Astrocyte (in vitro differentiated cells and primary cell): ENCODE measurements around the gene EXOC6B. TPM values are rescaled to one million over a fixed set of nuclear protein-coding genes. Genes with fewer than 3 reads are reported as not detected.

ENCODE experiments used
- DNase-seq: peaks from one replicate; pipeline ENCODE4 v3.0.0-alpha.2; 2010; ENCODE audit warnings: low read depth
- FAIRE-seq: peaks from 2 replicates; lab custom pipeline; 2011; peaks lifted over from hg19 to GRCh38; lab: Jason Lieb, UNC
- H2AFZ ChIP-seq: 2 replicates; pipeline ENCODE4 v1.6.0; 2012; ENCODE audit warnings: low read depth, low read length, inconsistent platforms
- H3K27ac ChIP-seq: 2 replicates; pipeline ENCODE4 v1.5.1; 2011; ENCODE audit warnings: low read depth, low read length, inconsistent platforms
- H3K27me3 ChIP-seq: 2 replicates; pipeline ENCODE4 v1.6.0; 2011; ENCODE audit warnings: low read length, inconsistent platforms; ENCODE audit not compliant: insufficient read depth
- H3K36me3 ChIP-seq: 2 replicates; pipeline ENCODE4 v1.5.1; 2011; ENCODE audit warnings: low read length, inconsistent platforms; ENCODE audit not compliant: insufficient read depth
- H3K4me1 ChIP-seq: 2 replicates; pipeline ENCODE4 v1.5.1; 2011; ENCODE audit warnings: low read length, inconsistent platforms; ENCODE audit not compliant: insufficient read depth
- H3K4me2 ChIP-seq: 2 replicates; pipeline ENCODE4 v1.6.0; 2012; ENCODE audit warnings: low read length, inconsistent platforms
- H3K4me3 ChIP-seq: 2 replicates; pipeline ENCODE4 v1.5.1; 2011; ENCODE audit warnings: low read depth, mild to moderate bottlenecking, low read length, inconsistent platforms; ENCODE audit not compliant: insufficient read depth
- H3K79me2 ChIP-seq: 2 replicates; pipeline ENCODE4 v1.6.0; 2012; ENCODE audit warnings: mild to moderate bottlenecking, low read length, inconsistent platforms; ENCODE audit not compliant: insufficient read depth
- H3K9ac ChIP-seq: 2 replicates; pipeline ENCODE4 v1.6.0; 2012; ENCODE audit warnings: mild to moderate bottlenecking, low read length, inconsistent platforms
- H3K9me3 ChIP-seq: 2 replicates; pipeline ENCODE4 v1.5.1; 2012; ENCODE audit warnings: low read depth, mild to moderate bottlenecking, low read length, inconsistent platforms; ENCODE audit not compliant: insufficient read depth
- H4K20me1 ChIP-seq: 2 replicates; pipeline ENCODE4 v1.6.0; 2012; ENCODE audit warnings: low read length, inconsistent platforms; ENCODE audit not compliant: insufficient read depth
- H3K27ac Mint-ChIP-seq: one replicate; pipeline ENCODE4 v1.8.0; 2021; ENCODE audit warnings: mild to moderate bottlenecking, mixed read lengths; ENCODE audit not compliant: unreplicated experiment
- H3K27me3 Mint-ChIP-seq: one replicate; pipeline ENCODE4 v1.8.0; 2021; ENCODE audit warnings: low read depth, mixed read lengths; ENCODE audit not compliant: unreplicated experiment
- H3K36me3 Mint-ChIP-seq: one replicate; pipeline ENCODE4 v1.8.0; 2021; ENCODE audit warnings: low read depth, mixed read lengths; ENCODE audit not compliant: unreplicated experiment
- H3K4me1 Mint-ChIP-seq: one replicate; pipeline ENCODE4 v1.8.0; 2021; ENCODE audit warnings: low read depth, mixed read lengths; ENCODE audit not compliant: unreplicated experiment
- H3K4me3 Mint-ChIP-seq: one replicate; pipeline ENCODE4 v1.8.0; 2021; ENCODE audit warnings: mild to moderate bottlenecking, moderate library complexity, mixed read lengths; ENCODE audit not compliant: unreplicated experiment
- H3K9me3 Mint-ChIP-seq: one replicate; pipeline ENCODE4 v1.8.0; 2021; ENCODE audit warnings: mild to moderate bottlenecking, mixed read lengths; ENCODE audit not compliant: unreplicated experiment
- CTCF ChIP-seq: IDR thresholded peaks from 2 replicates; pipeline ENCODE4 v1.5.1; 2011; ENCODE audit warnings: low read depth, mild to moderate bottlenecking, inconsistent platforms, low read length, moderate library complexity; ENCODE audit not compliant: insufficient read depth
- EZH2 ChIP-seq: IDR thresholded peaks from 2 replicates; pipeline ENCODE4 v1.6.1; 2012; ENCODE audit warnings: mild to moderate bottlenecking, low read length, inconsistent platforms; ENCODE audit not compliant: insufficient read depth
- total RNA-seq: library from RNA; stranded (reverse); gene quantifications from 2 replicates; pipeline ENCODE4 v1.2.1, GENCODE V29; 2021

EXOC6B gene
- total RNA-seq, 1 donor from 2014 or later, result 31.8 TPM

DNA sequence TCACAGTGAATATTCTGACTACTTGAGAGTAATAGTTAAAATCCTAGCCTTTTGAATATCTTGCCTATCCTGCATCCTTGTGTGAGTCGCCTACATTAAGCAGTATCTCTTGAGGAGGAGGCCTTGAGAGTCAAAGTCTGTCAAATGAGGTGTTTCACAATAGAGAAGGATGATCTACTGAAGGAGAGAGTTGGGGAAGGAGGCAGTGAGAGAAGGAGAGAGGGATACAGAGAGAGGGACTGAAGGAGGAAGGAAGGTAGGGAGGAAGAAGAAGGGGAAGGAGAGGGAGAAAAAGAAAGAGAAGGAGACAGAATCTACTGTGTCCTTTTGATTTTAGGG lies 554.6 kb downstream of the EXOC6B start:
- H3K27ac ChIP-seq, result no peak overlapping the region
- H3K9me3 ChIP-seq, result no peaks in the 10 kb centered on the region
- no peak overlapping the region for H3K4me3 Mint-ChIP-seq
- no peak overlapping the region for H2AFZ ChIP-seq
- no peaks in the 10 kb centered on the region for H3K9me3 Mint-ChIP-seq
- peaks cover 5% of the 10 kb centered on the region for H3K4me1 Mint-ChIP-seq
- DNase-seq, result no peak
- H3K4me2 ChIP-seq, result no peak overlapping the region
- FAIRE-seq, result no peak
- H3K36me3 Mint-ChIP-seq, result no peaks in the 10 kb centered on the region
- H3K27ac Mint-ChIP-seq, result no peak overlapping the region
- no peak overlapping the region for H3K4me3 ChIP-seq
- no peak overlapping the region for H3K9ac ChIP-seq
- H3K36me3 ChIP-seq, result no peaks in the 10 kb centered on the region
- no peaks in the 10 kb centered on the region for H3K27me3 ChIP-seq
- no peaks in the 10 kb centered on the region for H3K79me2 ChIP-seq
- peaks cover 1% of the 10 kb centered on the region for H3K4me1 ChIP-seq
- H4K20me1 ChIP-seq, result no peaks in the 10 kb centered on the region
- TF ChIP-seq EZH2 (no peak), CTCF (no peak)
- no peaks in the 10 kb centered on the region for H3K27me3 Mint-ChIP-seq

DNA sequence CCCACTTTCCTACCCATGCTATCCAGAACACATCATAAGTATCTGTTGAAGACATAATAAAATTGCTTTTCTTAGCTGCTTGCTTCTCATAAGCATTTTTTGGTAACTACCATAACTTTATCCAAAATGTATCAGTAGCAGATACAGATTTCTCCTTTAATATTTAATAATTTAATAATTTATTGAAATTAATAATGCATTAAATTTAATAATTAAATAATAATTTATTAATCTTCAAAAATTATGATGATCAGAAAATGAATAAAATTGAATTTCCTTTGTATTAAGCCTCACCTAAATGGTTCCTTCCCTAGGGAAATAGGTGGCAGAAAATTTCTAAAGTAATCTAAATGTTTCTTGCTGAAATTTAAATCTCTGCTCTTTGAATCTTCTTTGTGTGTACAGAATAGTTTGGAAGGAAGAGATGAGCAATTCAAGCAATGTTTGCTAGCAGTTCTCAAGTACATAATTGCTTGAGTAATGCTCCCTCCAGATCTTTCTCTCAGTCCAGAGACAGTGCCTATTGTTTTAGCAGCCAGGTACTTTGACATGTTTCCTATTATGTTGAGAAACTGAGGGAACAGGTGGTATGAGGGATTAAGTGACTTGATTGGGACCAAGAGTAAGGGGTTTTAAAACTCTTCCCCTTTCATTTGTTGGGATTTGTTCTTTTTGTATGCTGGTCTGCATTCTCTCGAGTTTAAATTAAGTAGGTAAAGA lies 555.1 kb downstream of the EXOC6B start:
- Histone ChIP-seq H3K4me1 (no peaks in the 10 kb centered on the region), H4K20me1 (no peaks in the 10 kb centered on the region), H3K9ac (no peak overlapping the region), H3K36me3 (no peaks in the 10 kb centered on the region), H3K9me3 (no peaks in the 10 kb centered on the region), H3K27ac (no peak overlapping the region), H2AFZ (no peak overlapping the region), H3K4me3 (no peak overlapping the region), H3K4me2 (no peak overlapping the region), H3K27me3 (no peaks in the 10 kb centered on the region), H3K79me2 (no peaks in the 10 kb centered on the region)
- TF ChIP-seq CTCF (no peak), EZH2 (no peak)
- no peak for FAIRE-seq
- H3K27ac Mint-ChIP-seq, result no peak overlapping the region
- no peaks in the 10 kb centered on the region for H3K27me3 Mint-ChIP-seq
- H3K4me1 Mint-ChIP-seq, result no peaks in the 10 kb centered on the region
- no peak overlapping the region for H3K4me3 Mint-ChIP-seq
- no peaks in the 10 kb centered on the region for H3K36me3 Mint-ChIP-seq
- H3K9me3 Mint-ChIP-seq, result no peaks in the 10 kb centered on the region
- no peak for DNase-seq

DNA sequence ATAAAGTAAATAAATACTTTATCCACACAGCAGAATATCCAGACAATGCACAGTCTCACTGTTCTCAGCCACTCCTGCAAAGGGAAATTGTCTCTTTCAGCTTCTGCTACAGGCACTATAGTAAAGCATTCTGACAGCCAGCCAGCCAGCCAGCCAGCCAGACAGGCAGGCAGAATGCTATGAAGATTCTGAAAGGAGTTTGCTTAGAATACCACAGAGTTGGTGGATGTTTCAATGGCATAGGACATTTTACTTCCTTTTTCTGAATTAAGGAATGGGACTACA lies 562.1 kb downstream of the EXOC6B start:
- H3K4me2 ChIP-seq, result no peak overlapping the region

More for the DNA sequence above, 562.1 kb downstream of the EXOC6B start:
- H4K20me1 ChIP-seq, result peaks cover 3% of the 10 kb centered on the region
- no peak overlapping the region for H3K4me3 ChIP-seq
- no peak overlapping the region for H3K27ac ChIP-seq
- H3K27me3 ChIP-seq, result no peaks in the 10 kb centered on the region
- H3K4me3 Mint-ChIP-seq, result no peak overlapping the region
- peaks cover 10% of the 10 kb centered on the region for H3K4me1 Mint-ChIP-seq
- no peaks in the 10 kb centered on the region for H3K9me3 ChIP-seq
- no peaks in the 10 kb centered on the region for H3K36me3 ChIP-seq
- no peak overlapping the region for H2AFZ ChIP-seq
- TF ChIP-seq CTCF (no peak), EZH2 (no peak)
- no peaks in the 10 kb centered on the region for H3K9me3 Mint-ChIP-seq
- no peaks in the 10 kb centered on the region for H3K36me3 Mint-ChIP-seq
- H3K27ac Mint-ChIP-seq, result no peak overlapping the region
- no peak overlapping the region for H3K9ac ChIP-seq
- FAIRE-seq (no peak), DNase-seq (no peak)
- H3K4me1 ChIP-seq, result peaks cover 3% of the 10 kb centered on the region
- H3K27me3 Mint-ChIP-seq, result peaks cover 2% of the 10 kb centered on the region
- no peaks in the 10 kb centered on the region for H3K79me2 ChIP-seq
